Neuronal stem cell (in vitro differentiated cells): ENCODE data around the gene PADI3.
"Not testable (repeated sequence)": the region's sequence is repeated elsewhere in the genome, so short reads cannot be mapped to it uniquely, and the experiment has no call there.

Experiments
- DNase-seq: peaks from one replicate; pipeline ENCODE4 v3.0.0-alpha.2; 2013; ENCODE audit warnings: low spot score
- H2AFZ ChIP-seq: one replicate; pipeline ENCODE4 v1.6.1; 2013; ENCODE audit warnings: mild to moderate bottlenecking, low read length, inconsistent platforms
- H2AK5ac ChIP-seq: 2 replicates; pipeline ENCODE4 v1.6.1; 2013; ENCODE audit warnings: low read depth, mild to moderate bottlenecking, inconsistent platforms, low read length, moderate library complexity, mixed read lengths
- H2BK120ac ChIP-seq: 2 replicates; pipeline ENCODE4 v1.6.1; 2013; ENCODE audit warnings: low read depth, mild to moderate bottlenecking, inconsistent platforms, low read length, moderate library complexity, mixed read lengths
- H2BK12ac ChIP-seq: one replicate; pipeline ENCODE4 v1.6.1; 2013; ENCODE audit warnings: low read length, inconsistent platforms
- H2BK15ac ChIP-seq: 2 replicates; pipeline ENCODE4 v1.6.1; 2013; ENCODE audit warnings: mild to moderate bottlenecking, low read length, inconsistent platforms, mixed read lengths
- H2BK5ac ChIP-seq: one replicate; pipeline ENCODE4 v1.6.1; 2013; ENCODE audit warnings: inconsistent platforms, mild to moderate bottlenecking, low read length, moderate library complexity
- H3K14ac ChIP-seq: one replicate; pipeline ENCODE4 v1.6.1; 2013; ENCODE audit warnings: low read length, inconsistent platforms
- H3K18ac ChIP-seq: 2 replicates; pipeline ENCODE4 v1.6.1; 2013; ENCODE audit warnings: low read length, inconsistent platforms
- H3K23ac ChIP-seq: 2 replicates; pipeline ENCODE4 v1.6.1; 2013; ENCODE audit warnings: low read depth, mild to moderate bottlenecking, mixed read lengths, low read length, inconsistent platforms; ENCODE audit not compliant: poor library complexity
- H3K27ac ChIP-seq: replicated peaks from 3 replicates; pipeline ENCODE4 v1.5.1; 2013; ENCODE audit warnings: low read length, inconsistent platforms
- H3K27me3 ChIP-seq, 3 experiments: 2 replicates each; pipeline ENCODE4 v1.6.1; 2013; ENCODE audit warnings: low read length in 3 of 3, mild to moderate bottlenecking in 2 of 3, inconsistent platforms in 1 of 3, low read depth in 1 of 3, mixed read lengths in 1 of 3, moderate library complexity in 1 of 3; ENCODE audit not compliant: control insufficient read depth in 3 of 3, insufficient read depth in 3 of 3
- H3K36me3 ChIP-seq, 2 donors: replicated peaks in 1 of 2; 2 replicates each; pipeline ENCODE4 v1.6.1; 2013; ENCODE audit warnings: low read length in 2 of 2; ENCODE audit not compliant: control insufficient read depth in 2 of 2, insufficient read depth in 2 of 2
- H3K4ac ChIP-seq: 2 replicates; pipeline ENCODE4 v1.6.1; 2013; ENCODE audit warnings: inconsistent platforms, mild to moderate bottlenecking, low read length, moderate library complexity
- H3K4me1 ChIP-seq, 2 donors: 1 replicate in 1 of 2; 2 replicates in 1 of 2; pipeline ENCODE4 v1.6.1; 2013; ENCODE audit warnings: low read length in 2 of 2, low read depth in 1 of 2; ENCODE audit not compliant: control insufficient read depth in 2 of 2, insufficient read depth in 1 of 2
- H3K4me2 ChIP-seq: one replicate; pipeline ENCODE4 v1.6.1; 2013; ENCODE audit warnings: mild to moderate bottlenecking, low read length, inconsistent platforms; ENCODE audit not compliant: insufficient read depth, poor library complexity, severe bottlenecking
- H3K4me3 ChIP-seq, 2 donors: 2 replicates each; pipeline ENCODE4 v1.5.1; 2013; ENCODE audit warnings: low read length in 2 of 2, mild to moderate bottlenecking in 2 of 2, inconsistent platforms in 1 of 2, moderate library complexity in 1 of 2
- H3K79me1 ChIP-seq: one replicate; pipeline ENCODE4 v1.6.1; 2013; ENCODE audit warnings: low read depth, mild to moderate bottlenecking, inconsistent platforms, low read length, moderate library complexity
- H3K9ac ChIP-seq: one replicate; pipeline ENCODE4 v1.6.1; 2013; ENCODE audit warnings: mild to moderate bottlenecking, low read depth, low read length, inconsistent platforms; ENCODE audit not compliant: poor library complexity
- H3K9me3 ChIP-seq, 2 donors: replicated peaks in 1 of 2; 2 replicates each; pipeline versions ENCODE3 to v1.6.1; 2013; ENCODE audit warnings: low read length in 2 of 2, mild to moderate bottlenecking in 2 of 2, inconsistent platforms in 1 of 2, low read depth in 1 of 2, mixed read lengths in 1 of 2, moderate library complexity in 1 of 2; ENCODE audit not compliant: control insufficient read depth in 2 of 2, insufficient read depth in 1 of 2
- H4K8ac ChIP-seq: one replicate; pipeline ENCODE4 v1.6.1; 2013; ENCODE audit warnings: low read depth, mild to moderate bottlenecking, inconsistent platforms, low read length, moderate library complexity
- H4K91ac ChIP-seq: one replicate; pipeline ENCODE4 v1.6.1; 2013; ENCODE audit warnings: low read length, low read depth, mild to moderate bottlenecking, inconsistent platforms; ENCODE audit not compliant: poor library complexity
- WGBS, 2 donors: extraction: QIAGEN DNeasy Blood & Tissue Kit; methylation state at CpG; one replicate each; pipeline ENCODE4 v1.1.7; 2013; ENCODE audit warnings: missing lambda C conversion rate in 2 of 2, mixed read lengths in 1 of 2; ENCODE audit not compliant: insufficient read length in 2 of 2, insufficient replicate concordance in 1 of 2; ENCODE audit errors: extremely low coverage in 2 of 2; 5-methylcytosine and 5-hydroxymethylcytosine counted together

The PADI3 gene

DNA sequence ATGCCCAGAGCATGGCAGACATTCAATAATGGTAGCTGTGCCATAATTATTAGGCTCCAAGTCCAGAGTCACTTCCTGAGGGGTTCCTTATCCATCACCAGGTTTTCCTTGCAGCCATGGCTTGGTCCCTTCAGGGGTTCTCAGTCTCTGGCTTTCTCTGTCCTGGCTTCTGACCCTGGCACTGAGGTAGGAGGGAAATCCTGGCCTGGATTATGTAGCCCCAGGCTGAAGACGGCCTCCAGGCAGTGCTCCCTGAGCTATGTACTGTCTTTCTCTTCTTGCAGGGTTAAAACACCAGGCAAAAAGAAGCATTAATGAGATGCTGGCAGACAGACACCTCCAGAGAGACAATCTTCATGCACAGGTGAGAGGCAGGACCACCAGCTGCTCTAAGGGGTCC is 9.5 kb upstream of the PADI3 start:
- Histone ChIP-seq H3K9ac (no peak overlapping the region), H2BK120ac (no peak overlapping the region), H3K27me3 (peaks cover 0 to 29% (median 0%) of the 10 kb centered on the region in 3 experiments), H3K27ac (no peak overlapping the region), H2AK5ac (peak overlapping the region; percentile 42), H3K4me3 (no peak overlapping the region), H2BK12ac (no peak overlapping the region), H3K36me3 (no peaks in the 10 kb centered on the region), H3K23ac (no peak overlapping the region), H3K4me1 (peaks cover 0 to 5% of the 10 kb centered on the region in 2 donors), H3K18ac (no peak overlapping the region), H2BK15ac (no peak overlapping the region), H3K9me3 (no peaks in the 10 kb centered on the region), H4K8ac (no peak overlapping the region), H4K91ac (no peak overlapping the region), H2AFZ (no peak overlapping the region), H3K79me1 (no peaks in the 10 kb centered on the region), H2BK5ac (no peak overlapping the region), H3K14ac (no peak overlapping the region), H3K4ac (no peak overlapping the region), H3K4me2 (no peak overlapping the region)
- no CpG with 5 or more reads among the region's 1 CpG for WGBS, 2 donors
- peak; percentile 91 for DNase-seq

DNA sequence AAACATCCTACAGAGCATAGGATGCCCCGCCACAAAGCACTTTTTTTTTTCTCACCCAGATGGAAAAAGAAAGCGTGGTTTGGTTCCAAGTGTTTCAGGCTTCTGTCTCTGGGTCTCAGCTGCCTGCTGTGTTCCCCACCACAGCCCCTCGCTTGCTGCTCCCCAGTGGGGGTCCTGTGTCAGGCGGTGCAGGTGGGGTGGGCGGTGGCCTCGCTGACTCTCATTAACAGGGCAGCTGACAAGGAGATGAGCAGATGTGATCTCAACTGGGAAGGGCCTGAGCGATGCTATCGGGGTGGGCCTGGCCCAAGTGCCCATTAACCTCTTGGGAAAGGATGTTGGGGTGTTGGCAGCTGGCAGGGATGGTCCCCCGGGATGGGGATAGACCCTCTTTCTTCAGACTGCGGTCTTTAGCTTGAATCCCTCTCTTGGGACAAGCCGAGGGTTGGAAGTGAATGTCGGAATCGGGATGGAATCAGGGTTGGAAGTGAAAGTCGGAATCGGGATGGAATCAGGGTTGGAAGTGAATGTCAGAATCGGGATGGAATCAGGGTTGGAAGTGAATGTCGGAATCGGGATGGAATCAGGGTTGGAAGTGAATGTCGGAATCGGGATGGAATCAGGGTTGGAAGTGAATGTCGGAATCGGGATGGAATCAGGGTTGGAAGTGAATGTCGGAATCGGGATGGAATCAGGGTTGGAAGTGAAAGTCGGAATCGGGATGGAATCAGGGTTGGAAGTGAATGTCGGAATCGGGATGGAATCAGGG is 7.7 kb upstream of the PADI3 start:
- Histone ChIP-seq H3K27me3 (peaks cover 0 to 38% (median 0%) of the 10 kb centered on the region in 3 experiments), H3K4me1 (peaks cover 3 to 19% of the 10 kb centered on the region in 2 donors), H2AK5ac (peak overlapping the region; percentile 74)
- H3K18ac ChIP-seq, H3K4ac ChIP-seq, H2BK12ac ChIP-seq, H4K8ac ChIP-seq, H3K23ac ChIP-seq, H2BK15ac ChIP-seq, H3K36me3 ChIP-seq, H3K4me3 ChIP-seq, H3K9ac ChIP-seq, H3K27ac ChIP-seq, H3K9me3 ChIP-seq, DNase-seq, H3K4me2 ChIP-seq, H2BK5ac ChIP-seq, H3K79me1 ChIP-seq, H2BK120ac ChIP-seq, H2AFZ ChIP-seq, H4K91ac ChIP-seq, H3K14ac ChIP-seq: not testable (repeated sequence)
- WGBS, 2 donors: no CpG with 5 or more reads among the region's 28 CpGs

DNA sequence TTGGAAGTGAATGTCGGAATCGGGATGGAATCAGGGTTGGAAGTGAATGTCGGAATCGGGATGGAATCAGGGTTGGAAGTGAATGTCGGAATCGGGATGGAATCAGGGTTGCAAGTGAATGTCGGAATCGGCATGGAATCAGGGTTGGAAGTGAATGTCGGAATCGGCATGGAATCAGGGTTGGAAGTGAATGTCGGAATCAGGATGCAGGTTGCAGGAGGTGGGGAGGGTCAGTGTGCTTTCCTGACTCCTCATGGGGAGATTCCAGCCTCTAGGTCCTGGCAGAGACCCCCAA is 7.2 kb upstream of the PADI3 start:
- H3K36me3 ChIP-seq, H2BK12ac ChIP-seq, H3K27ac ChIP-seq, H3K9me3 ChIP-seq, H3K79me1 ChIP-seq, H2BK5ac ChIP-seq, DNase-seq, H4K8ac ChIP-seq, H3K4me2 ChIP-seq, H3K23ac ChIP-seq, H3K9ac ChIP-seq, H2BK15ac ChIP-seq, H2BK120ac ChIP-seq, H3K4ac ChIP-seq, H2AFZ ChIP-seq, H2AK5ac ChIP-seq, H4K91ac ChIP-seq, H3K4me3 ChIP-seq, H3K14ac ChIP-seq, H3K18ac ChIP-seq: not testable (repeated sequence)
- no CpG with 5 or more reads among the region's 11 CpGs for WGBS, 2 donors
- peaks cover 3 to 19% of the 10 kb centered on the region in 2 donors for H3K4me1 ChIP-seq
- H3K27me3 ChIP-seq: peaks cover 0 to 38% (median 0%) of the 10 kb centered on the region in 3 experiments

DNA sequence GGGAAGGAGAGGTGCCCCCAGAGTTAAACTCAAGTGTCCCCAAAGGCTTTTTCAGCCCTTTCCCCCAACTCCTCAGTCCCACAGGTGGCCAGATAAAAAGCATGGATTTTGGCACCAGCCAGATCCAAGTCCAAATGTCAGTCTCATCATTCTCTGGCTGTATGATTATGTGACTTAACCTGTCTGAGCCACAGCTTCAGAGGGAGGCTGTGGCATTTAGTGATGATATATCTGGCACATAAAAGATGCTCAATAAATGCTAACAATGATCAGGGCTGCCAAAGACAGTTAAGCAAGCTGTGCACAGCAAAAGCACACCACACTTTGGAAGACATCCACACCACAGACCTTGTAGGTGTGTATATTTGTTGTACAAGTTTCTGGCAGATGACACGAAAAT is 5.6 kb upstream of the PADI3 start:
- no peak overlapping the region for H3K4me3 ChIP-seq
- no peak for DNase-seq
- no peak overlapping the region for H3K4me2 ChIP-seq
- no peak overlapping the region for H3K23ac ChIP-seq
- H2BK120ac ChIP-seq: no peak overlapping the region
- no peak overlapping the region for H2BK5ac ChIP-seq
- no peak overlapping the region for H2AFZ ChIP-seq
- H2AK5ac ChIP-seq: no peak overlapping the region
- H2BK15ac ChIP-seq: no peak overlapping the region
- no peaks in the 10 kb centered on the region for H3K9me3 ChIP-seq
- no peak overlapping the region for H4K8ac ChIP-seq
- no peak overlapping the region for H3K4ac ChIP-seq
- no CpG with 5 or more reads among the region's 1 CpG for WGBS, 2 donors
- no peak overlapping the region for H4K91ac ChIP-seq
- H3K4me1 ChIP-seq: peaks cover 3 to 19% of the 10 kb centered on the region in 2 donors
- H3K36me3 ChIP-seq: no peaks in the 10 kb centered on the region
- H3K27me3 ChIP-seq: peaks cover 0 to 43% (median 0%) of the 10 kb centered on the region in 3 experiments
- H3K79me1 ChIP-seq: no peaks in the 10 kb centered on the region
- no peak overlapping the region for H3K18ac ChIP-seq
- H3K9ac ChIP-seq: no peak overlapping the region
- H3K27ac ChIP-seq: no peak overlapping the region
- H3K14ac ChIP-seq: no peak overlapping the region
- H2BK12ac ChIP-seq: no peak overlapping the region
